ENCODE measurements around the gene SETD1B. TPM values are rescaled to one million over a fixed set of nuclear protein-coding genes. Genes with fewer than 3 reads are reported as not detected.

The SETD1B gene
- total and polyA plus RNA-seq, 2 of the 4 experiments (the other 2 are of a cell fraction): 0.90 to 5.1 TPM

DNA sequence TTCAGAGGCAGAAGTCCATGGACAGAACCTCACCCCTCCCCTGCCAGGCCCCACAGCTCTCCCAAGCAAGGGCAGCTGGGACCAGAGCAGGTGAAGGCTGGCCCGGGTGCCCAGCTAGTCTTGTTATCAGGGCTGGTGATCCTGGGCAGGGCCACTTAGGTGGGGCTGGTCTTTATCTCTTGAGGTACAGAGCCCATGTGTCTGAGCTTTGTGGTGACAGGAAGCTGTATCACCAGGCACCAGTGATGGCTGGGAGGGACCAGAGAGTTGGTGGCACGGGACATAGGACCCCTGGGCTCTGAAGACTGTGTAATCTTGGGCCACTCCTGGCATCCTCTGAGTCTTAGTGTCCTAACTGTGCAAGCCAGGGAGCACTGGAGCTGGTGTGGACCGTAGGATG is 67.7 kb downstream of the SETD1B start:
- POLR2A ChIA-PET (ENCODE audit: unreplicated experiment): no interaction called here
- Histone ChIP-seq H2AFZ (replicated peaks; ENCODE audit: low read length, poor library complexity) (peak overlapping the region; percentile 63), H3K4me3 (ENCODE audit: insufficient read depth, low read depth, low read length) (no peak overlapping the region), H3K18ac (ENCODE audit: low read depth, low read length) (no peak overlapping the region), H2AK9ac (replicated peaks; ENCODE audit: low read depth, low read length, poor library complexity) (peak overlapping the region; percentile 61), H2BK20ac (ENCODE audit: low read depth, low read length) (no peak overlapping the region), H4K91ac (ENCODE audit: insufficient read depth, low read depth, low read length) (peak overlapping the region; percentile 27; the same call in 1 of the 2 replicates), H2BK5ac (ENCODE audit: low read depth, low read length, poor library complexity, severe bottlenecking) (peak overlapping the region; percentile 8), H4K8ac (ENCODE audit: low read depth in 2 of 2, low read length in 2 of 2) (peak overlapping the region in 1 of 2 experiments; percentile 15; a peak in 1 of 4 replicates), H2AK5ac (ENCODE audit: low read depth, low read length) (peak overlapping the region; percentile 85; the same call in 1 of the 2 replicates), H2BK15ac (ENCODE audit: low read depth, low read length) (no peak overlapping the region), H3K56ac (ENCODE audit: extremely low read depth, insufficient read depth, low read length) (no peak overlapping the region), H3K9me3 (ENCODE audit: control insufficient read depth, insufficient read depth, low read length) (no peaks in the 10 kb centered on the region), H3K27ac (ENCODE audit: insufficient read depth, low read length) (no peak overlapping the region), H4K5ac (ENCODE audit: low read depth, low read length) (no peak overlapping the region; the same call in 1 of the 2 replicates), H3K9me1 (ENCODE audit: insufficient read depth, low read length) (peaks cover 11% of the 10 kb centered on the region; the same call in 1 of the 2 replicates), H3K79me1 (ENCODE audit: low read depth in 1 of 2, low read length in 2 of 2) (no peaks in the 10 kb centered on the region), H4K20me1 (ENCODE audit: insufficient read depth, low read length) (peaks cover 6% of the 10 kb centered on the region), H3K27me3 (ENCODE audit: control insufficient read depth, insufficient read depth, low read length) (no peaks in the 10 kb centered on the region), H3K14ac (replicated peaks; ENCODE audit: low read depth, low read length) (no peak overlapping the region), H3K36me3 (ENCODE audit: control insufficient read depth, insufficient read depth, low read length) (no peaks in the 10 kb centered on the region), H3K4me1 (ENCODE audit: control insufficient read depth, insufficient read depth, low read length) (peaks cover 7% of the 10 kb centered on the region), H3K23ac (ENCODE audit: low read depth, low read length) (no peak overlapping the region), H3K4me2 (ENCODE audit: low read depth, low read length) (no peak overlapping the region), H3K9ac (ENCODE audit: low read depth, low read length) (no peak overlapping the region), H2BK120ac (ENCODE audit: low read depth, low read length) (peak overlapping the region; percentile 13; the same call in 1 of the 2 replicates), H3K4ac (ENCODE audit: low read depth, low read length) (peak overlapping the region; percentile 20)
- in situ Hi-C loops (cut with MboI; ENCODE audit: low sequenced_read_pairs) (no loop called here), intact Hi-C loops (cut with micrococcal nuclease) (loop anchor here (5.0 kb wide), 1 partner anchor 34 kb away; no protein-coding TSS in a partner anchor), dilution Hi-C loops (cut with HindIII; ENCODE audit: low sequenced_read_pairs, unreplicated experiment) (no loop called here)
- BruUV-seq (replicated peaks): no TSS peak
- TF ChIP-seq MXI1 (IDR thresholded peaks at IDR 0.05; ENCODE audit: borderline replicate concordance, low read depth, low read length) (no peak), RFX5 (IDR thresholded peaks at IDR 0.05; ENCODE audit: low read depth, low read length) (no peak), SMC3 (IDR thresholded peaks at IDR 0.05; ENCODE audit: low read depth, low read length) (no peak), MAZ (IDR thresholded peaks at IDR 0.05; ENCODE audit: borderline replicate concordance, low read depth, low read length) (no peak), CEBPB (IDR thresholded peaks at IDR 0.05; ENCODE audit: low read depth, low read length) (no peak), MAFK (IDR thresholded peaks at IDR 0.05; ENCODE audit: low read depth, low read length) (no peak), POLR2A (IDR thresholded peaks at IDR 0.05; ENCODE audit: low read depth, low read length) (no peak), RCOR1 (IDR thresholded peaks at IDR 0.05; ENCODE audit: insufficient replicate concordance, low read length) (no peak), CTCF (conservative IDR thresholded peaks at IDR 0.05; ENCODE audit: low read depth, low read length) (no peak), FOS (IDR thresholded peaks at IDR 0.05; ENCODE audit: low read depth, low read length) (no peak), CHD1 (IDR thresholded peaks at IDR 0.05; ENCODE audit: low read depth, low read length) (no peak)
- DNase-seq: no peak
- 80% methylated on average over 1 of the region's 3 CpGs; no CpG with 5 or more reads in 1 of the 2 experiments for WGBS, 2 experiments (ENCODE audit: extremely low coverage in 2 of 2, insufficient read length in 1 of 2)
- CTCF ChIA-PET: interaction anchor here (0.6 to 1.5 kb wide), 2 partner anchors 77 to 480 kb away, joined by 5 read pairs; no protein-coding TSS in a partner anchor
- no peak for ATAC-seq (ENCODE audit: low read depth)

Data from IMR-90 (cell line).